ENCODE measurements around the gene TRAF4.

DNA sequence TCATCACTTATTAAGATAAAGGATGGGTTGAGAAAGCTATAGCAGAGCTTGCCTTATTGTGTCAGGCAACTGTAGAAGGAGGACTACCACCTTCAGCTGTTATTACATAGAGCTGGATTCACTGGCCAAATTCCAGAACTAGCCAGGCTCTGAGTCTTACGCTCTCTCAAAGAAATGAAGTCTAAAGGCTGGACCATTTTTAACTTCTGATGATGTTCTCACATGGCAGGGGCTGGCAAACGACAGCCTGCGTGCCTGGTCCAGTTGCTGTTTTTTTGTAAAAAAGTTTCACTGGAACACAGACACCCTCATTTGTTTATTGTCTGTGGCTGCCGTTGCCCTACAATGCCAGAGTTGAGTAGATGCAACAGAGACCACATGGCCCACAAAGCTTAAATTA, 21.2 kb downstream of the TRAF4 start:
- no peak for TF ChIP-seq SPI1 (IDR thresholded peaks at IDR 0.05; ENCODE audit: low read depth, low read length)
- TF ChIP-seq POLR2AphosphoS5 (IDR thresholded peaks at IDR 0.05; ENCODE audit: low read depth, low read length): no peak
- no peak for TF ChIP-seq POLR2A (IDR thresholded peaks at IDR 0.05; ENCODE audit: low read depth, low read length)
- TF ChIP-seq TAF1 (IDR thresholded peaks at IDR 0.05; ENCODE audit: low read depth, low read length): no peak
- TF ChIP-seq PAX5 (IDR thresholded peaks at IDR 0.05; ENCODE audit: insufficient read depth, low read length, severe bottlenecking): no peak
- TF ChIP-seq POU2F2 (IDR thresholded peaks at IDR 0.05; ENCODE audit: low read depth, low read length): no peak
